HepG2 (cell line): ENCODE results near the gene LRRC4C. TPM values are rescaled to one million over a fixed set of nuclear protein-coding genes. Genes with fewer than 3 reads are reported as not detected.

ENCODE experiments used
- ATAC-seq: fragments of 200-7000 bp; cut with Tn5 transposase; 3 replicates; pipeline ENCODE4 v1.9.1; 2020; ENCODE audit warnings: mild to moderate bottlenecking, moderate library complexity
- BruUV-seq: library from RNA; stranded (reverse); fragments of 400-500 nt; replicated peaks from 2 replicates; lab custom pipeline; 2021; lab: Mats Ljungman, UMichigan
- CTCF ChIA-PET: fragments of 300-600 bp; formaldehyde crosslinking; extraction: SDS; loops from one replicate; lab custom pipeline; 2021; ENCODE audit warnings: low total read pairs, inconsistent platforms, low intra/inter-chr PET ratio; lab: Yijun Ruan, JAX
- POLR2A ChIA-PET: fragments of 350-600 bp; sonication (Branson Sonifier 250); formaldehyde crosslinking; loops from one replicate; lab custom pipeline; 2020; ENCODE audit warnings: antibody characterized with exemption, inconsistent platforms; lab: Yijun Ruan, JAX
- DNase-seq: peaks from one replicate; pipeline ENCODE4 v3.0.0-alpha.2; 2015; ENCODE audit warnings: low spot score
- FAIRE-seq: peaks from 3 replicates; lab custom pipeline; 2011; peaks lifted over from hg19 to GRCh38; lab: Jason Lieb, UNC
- H2AFZ ChIP-seq: one replicate; pipeline ENCODE4 v1.6.1; 2011; ENCODE audit warnings: low read length, inconsistent platforms
- H3K27ac ChIP-seq: fragments of 300-600 bp; 3 replicates; pipeline ENCODE4 v1.8.0; 2011; ENCODE audit warnings: mixed run types, mild to moderate bottlenecking, mixed read lengths, low read length, inconsistent platforms; ENCODE audit not compliant: insufficient read depth; ENCODE audit errors: extremely low read length
- H3K27me3 ChIP-seq, 2 experiments: fragments of 200-600 bp in 1 of 2; 2 replicates in 1 of 2; 3 replicates in 1 of 2; pipeline versions ENCODE4 v1.6.0 to v1.8.0; 2011; ENCODE audit warnings: low read length in 2 of 2, mild to moderate bottlenecking in 2 of 2, moderate library complexity in 2 of 2, inconsistent platforms in 1 of 2; ENCODE audit not compliant: insufficient read depth in 2 of 2, control insufficient read depth in 1 of 2
- H3K36me3 ChIP-seq, 2 experiments: fragments of 200-600 bp in 1 of 2; replicated peaks in 1 of 2; 2 replicates in 1 of 2; 3 replicates in 1 of 2; pipeline versions ENCODE4 v1.5.1 to v1.8.0; 2011; ENCODE audit warnings: low read length in 2 of 2, inconsistent platforms in 1 of 2; ENCODE audit not compliant: insufficient read depth in 2 of 2, control insufficient read depth in 1 of 2
- H3K4me1 ChIP-seq: 2 replicates; pipeline ENCODE4 v1.5.1; 2012; ENCODE audit warnings: low read length, inconsistent platforms; ENCODE audit not compliant: insufficient read depth
- H3K4me2 ChIP-seq: 2 replicates; pipeline ENCODE4 v1.6.0; 2011; ENCODE audit warnings: low read depth, low read length, inconsistent platforms
- H3K4me3 ChIP-seq, 3 experiments: fragments of 200-600 bp in 1 of 3; sonication (generic), shearing (Covaris generic) in 1 of 3; replicated peaks in 1 of 3; 2 replicates each; pipeline ENCODE4 v1.5.1; 2011 to 2016; ENCODE audit warnings: low read length in 3 of 3, inconsistent platforms in 2 of 3, low read depth in 2 of 3, mild to moderate bottlenecking in 2 of 3, control low read depth in 1 of 3, mixed read lengths in 1 of 3; ENCODE audit not compliant: insufficient read depth in 1 of 3
- H3K79me2 ChIP-seq: one replicate; pipeline ENCODE4 v1.6.1; 2011; ENCODE audit warnings: low read length, inconsistent platforms; ENCODE audit not compliant: insufficient read depth
- H3K9ac ChIP-seq: 2 replicates; pipeline ENCODE4 v1.6.0; 2011; ENCODE audit warnings: mild to moderate bottlenecking, low read depth, low read length, inconsistent platforms; ENCODE audit not compliant: insufficient read depth
- H3K9me3 ChIP-seq: 2 replicates; pipeline ENCODE4 v1.5.1; 2012; ENCODE audit warnings: mild to moderate bottlenecking, low read length
- H4K20me1 ChIP-seq: 2 replicates; pipeline ENCODE4 v1.6.0; 2011; ENCODE audit warnings: inconsistent platforms, mild to moderate bottlenecking, low read length, moderate library complexity; ENCODE audit not compliant: insufficient read depth
- ARNT ChIP-seq: fragments of 450-650 bp; IDR thresholded peaks from 2 replicates; pipeline ENCODE4 v1.6.1; 2017
- PHF5A ChIP-seq: IDR thresholded peaks from one replicate; pipeline ENCODE4 v1.6.1; 2018; ENCODE audit warnings: low read depth, missing genetic modification reagents; ENCODE audit not compliant: unreplicated experiment
- PRMT3 ChIP-seq: sonication (generic); formaldehyde crosslinking; IDR thresholded peaks from 2 replicates; pipeline ENCODE4 v1.8.1; 2022; ENCODE audit warnings: low read depth, mild to moderate bottlenecking, moderate library complexity, missing genetic modification reagents, borderline replicate concordance
- ZFY ChIP-seq: sonication (generic); formaldehyde crosslinking; IDR thresholded peaks from 2 replicates; pipeline ENCODE4 v1.4.0; 2020; ENCODE audit warnings: missing genetic modification reagents
- ZNF263 ChIP-seq: sonication (generic); formaldehyde crosslinking; IDR thresholded peaks from 2 replicates; pipeline ENCODE4 v1.4.0; 2020; ENCODE audit warnings: missing genetic modification reagents
- WGBS: methylation state at CpG from one replicate; pipeline ENCODE4 v1.1.6; 2017; ENCODE audit warnings: low lambda C conversion rate; 5-methylcytosine and 5-hydroxymethylcytosine counted together
- in situ Hi-C: cut with HindIII; loops from 2 replicates; pipeline ENCODE4 v1.10.0; 2017; ENCODE audit warnings: low pct_unique_long_range_greater_than_20kb; ENCODE audit not compliant: extremely low pct_ligation_motif_present
- intact Hi-C: fragments of 100-400 bp; cut with micrococcal nuclease; formaldehyde crosslinking; loops from one replicate; pipeline ENCODE4 v1.10.0; 2022; ENCODE audit not compliant: unreplicated experiment
- polyA plus RNA-seq, 8 experiments: library from polyadenylated mRNA; depleted of rRNA in 3 of 8; stranded (reverse) in 7 of 8; unstranded in 1 of 8; fragments of >200 nt; fragmentation: Illumina TruSeq in 4 of 8; extraction: Trizol in 4 of 8; gene quantifications; 2 replicates each; pipeline versions ENCODE4 v1.2.1 to v1.2.3, GENCODE V29; 2011 to 2016; ENCODE audit warnings: low read depth in 4 of 8, missing spikeins in 1 of 8, mixed read lengths in 1 of 8; ENCODE audit not compliant: insufficient read depth in 1 of 8
- total RNA-seq, 5 experiments: library from RNA; depleted of rRNA; stranded (reverse); fragments of >200 nt; fragmentation: Illumina TruSeq; extraction: Trizol; gene quantifications; 2 replicates each; pipeline ENCODE4 v1.2.3, GENCODE V29; 2016; ENCODE audit warnings: low read depth in 1 of 5
- TF ChIP-seq, protein P1 (sequence below): sonication (generic); formaldehyde crosslinking; IDR thresholded peaks from 2 replicates; pipeline ENCODE4 v1.4.0; 2020; ENCODE audit warnings: mild to moderate bottlenecking, missing genetic modification reagents

The LRRC4C gene
- total and polyA plus RNA-seq, 2 of the 13 experiments (the other 11 are each of a cell fraction or from before 2014, with no cell fraction given) = not detected

DNA sequence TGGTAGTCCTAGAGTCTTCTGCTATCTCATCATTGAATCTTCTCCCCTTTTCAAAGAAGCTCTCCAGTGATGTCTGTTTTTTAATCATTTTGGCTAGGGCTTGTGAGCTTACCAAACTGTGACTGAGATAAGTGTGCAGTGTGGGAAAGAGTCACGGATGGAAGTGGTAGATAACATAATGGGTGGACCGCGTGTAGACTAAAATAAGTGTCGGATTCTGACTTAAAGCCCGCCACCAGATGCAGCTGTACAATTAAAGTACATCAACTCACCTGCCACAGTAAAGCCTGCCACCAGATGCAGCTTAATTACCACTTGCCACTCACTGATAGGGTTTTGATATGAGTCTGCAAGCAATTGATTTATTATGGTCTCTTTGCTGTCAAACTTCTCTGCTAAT, 581.5 kb downstream of the LRRC4C start:
- Histone ChIP-seq H4K20me1 (no peaks in the 10 kb centered on the region), H3K79me2 (no peaks in the 10 kb centered on the region), H3K27ac (no peak overlapping the region), H3K9me3 (no peaks in the 10 kb centered on the region), H3K4me3 (no peak overlapping the region), H3K9ac (no peak overlapping the region), H3K36me3 (no peaks in the 10 kb centered on the region), H3K27me3 (no peaks in the 10 kb centered on the region), H3K4me2 (no peak overlapping the region), H2AFZ (no peak overlapping the region), H3K4me1 (no peaks in the 10 kb centered on the region)
- no peak for TF ChIP-seq ARNT
- 14% methylated on average over 5 of the region's 5 CpGs for WGBS
- ChIA-PET CTCF (no interaction called here), POLR2A (no interaction called here)
- in situ Hi-C loops = no loop called here
- FAIRE-seq = no peak
- ATAC-seq = no peak
- intact Hi-C loops = no loop called here
- no peak for DNase-seq
- BruUV-seq = no TSS peak

DNA sequence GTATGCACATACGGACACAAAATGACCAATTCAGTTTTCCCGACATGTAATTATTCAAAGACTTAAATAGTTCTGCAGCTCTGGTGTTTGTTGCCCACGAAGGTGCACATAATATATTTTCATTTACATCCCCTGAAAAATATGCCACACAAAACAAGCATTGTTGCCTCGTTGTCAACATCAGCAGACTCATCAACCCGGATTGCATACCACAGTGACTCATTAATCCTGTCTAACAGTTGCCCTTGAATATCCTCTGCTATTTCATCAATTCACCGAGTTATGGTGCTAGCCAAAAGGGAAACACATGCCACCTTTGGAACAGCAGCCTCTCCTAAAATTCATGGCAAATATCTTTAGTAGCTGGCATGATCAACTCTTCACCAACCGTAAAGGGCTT, 582.2 kb downstream of the LRRC4C start:
- no peaks in the 10 kb centered on the region for H4K20me1 ChIP-seq
- no peak for FAIRE-seq
- in situ Hi-C loops (no loop called here), intact Hi-C loops (no loop called here)
- ATAC-seq = no peak
- TF ChIP-seq PHF5A (CRISPR knock-in tag) (no peak), PRMT3 (CRISPR knock-in tag) (no peak), ZFY (CRISPR knock-in tag) (no peak), ZNF263 (CRISPR knock-in tag) (no peak)
- TF ChIP-seq, protein P1, sequence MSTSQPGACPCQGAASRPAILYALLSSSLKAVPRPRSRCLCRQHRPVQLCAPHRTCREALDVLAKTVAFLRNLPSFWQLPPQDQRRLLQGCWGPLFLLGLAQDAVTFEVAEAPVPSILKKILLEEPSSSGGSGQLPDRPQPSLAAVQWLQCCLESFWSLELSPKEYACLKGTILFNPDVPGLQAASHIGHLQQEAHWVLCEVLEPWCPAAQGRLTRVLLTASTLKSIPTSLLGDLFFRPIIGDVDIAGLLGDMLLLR (CRISPR knock-in tag) = no peak
- H3K9ac ChIP-seq = no peak overlapping the region
- H3K4me3 ChIP-seq = no peak overlapping the region
- peak; percentile 1 for DNase-seq
- H3K36me3 ChIP-seq = no peaks in the 10 kb centered on the region
- ChIA-PET CTCF (no interaction called here), POLR2A (no interaction called here)
- H3K79me2 ChIP-seq = no peaks in the 10 kb centered on the region
- no peak overlapping the region for H3K4me2 ChIP-seq
- no peak overlapping the region for H3K27ac ChIP-seq
- H3K4me1 ChIP-seq = no peaks in the 10 kb centered on the region
- H2AFZ ChIP-seq = no peak overlapping the region
- H3K27me3 ChIP-seq = no peaks in the 10 kb centered on the region
- no TSS peak for BruUV-seq
- 40% methylated on average over 7 of the region's 7 CpGs for whole genome bisulfite sequencing
- H3K9me3 ChIP-seq = no peaks in the 10 kb centered on the region
